Putamen (tissue), 1 donor: ENCODE results near the gene DEFB129.
A peak's percentile ranks its signal among the peaks of the same experiment; 100 is the strongest.
"Not testable (repeated sequence)": the region's sequence is repeated elsewhere in the genome, so short reads cannot be mapped to it uniquely, and the experiment has no call there.

Source experiments
- DNase-seq: peaks from one replicate; pipeline ENCODE4 v3.0.0-alpha.2; 2016; ENCODE audit warnings: low spot score

The DEFB129 gene

GRCh38 chr20:253447-253846 is 26.4 kb downstream of the DEFB129 start:
- DNase-seq: not testable (repeated sequence)

GRCh38 chr20:257419-257818 is 30.4 kb downstream of the DEFB129 start, which contains the start of gene DEFB132:
DEFB132 (plus strand) TSS chr20:257724; CDS start chr20:257779, 55 bp downstream.
- DNase-seq: no peak

GRCh38 chr20:258269-258858 is 31.3 kb downstream of the DEFB129 start:
- no peak for DNase-seq

- no peak for DNase-seq
These were observed 31.9 kb downstream of the DEFB129 start for GRCh38 chr20:258963-259362.

GRCh38 chr20:259981-260380 is 32.9 kb downstream of the DEFB129 start:
- DNase-seq: no peak

- DNase-seq: no peak
These were observed 36.6 kb downstream of the DEFB129 start for GRCh38 chr20:263701-264100.

- DNase-seq: peak; percentile 59
These were observed 39.8 kb downstream of the DEFB129 start for GRCh38 chr20:266596-267562.

GRCh38 chr20:270517-270916 is 43.5 kb downstream of the DEFB129 start:
- DNase-seq: no peak

GRCh38 chr20:271069-271468 is 44.0 kb downstream of the DEFB129 start:
- no peak for DNase-seq

GRCh38 chr20:271528-271927 is 44.5 kb downstream of the DEFB129 start:
- no peak for DNase-seq

GRCh38 chr20:272718-273117 is 45.7 kb downstream of the DEFB129 start:
- no peak for DNase-seq

- DNase-seq: no peak
These were observed 46.8 kb downstream of the DEFB129 start for GRCh38 chr20:273884-274283.

GRCh38 chr20:275791-276190 is 48.7 kb downstream of the DEFB129 start:
- DNase-seq: no peak

GRCh38 chr20:276620-277495 is 49.8 kb downstream of the DEFB129 start:
- DNase-seq: no peak

GRCh38 chr20:277496-277781 is 50.4 kb downstream of the DEFB129 start:
- DNase-seq: no peak

- no peak for DNase-seq
These were observed 51.1 kb downstream of the DEFB129 start for GRCh38 chr20:278181-278580.

- DNase-seq: no peak
These were observed 51.8 kb downstream of the DEFB129 start for GRCh38 chr20:278607-279571.
